Mucosa of rectum (tissue), 2 donors: ENCODE results near the gene NUP98.

Experiments used
- H3K27ac ChIP-seq, 2 donors: one replicate each; pipeline ENCODE4 v1.7.0; 2013; ENCODE audit warnings: inconsistent platforms in 2 of 2, low read depth in 2 of 2, low read length in 2 of 2
- H3K27me3 ChIP-seq, 2 donors: one replicate each; pipeline ENCODE4 v1.7.0; 2013; ENCODE audit warnings: low read length in 2 of 2; ENCODE audit not compliant: control insufficient read depth in 2 of 2, insufficient read depth in 2 of 2
- H3K36me3 ChIP-seq, 2 donors: one replicate each; pipeline ENCODE4 v1.7.0; 2013; ENCODE audit warnings: low read length in 2 of 2; ENCODE audit not compliant: control insufficient read depth in 2 of 2, insufficient read depth in 2 of 2
- H3K4me1 ChIP-seq, 2 donors: one replicate each; pipeline ENCODE4 v1.7.0; 2013; ENCODE audit warnings: low read length in 2 of 2, mild to moderate bottlenecking in 1 of 2; ENCODE audit not compliant: control insufficient read depth in 2 of 2, insufficient read depth in 2 of 2
- H3K4me3 ChIP-seq, 2 donors: one replicate each; pipeline ENCODE4 v1.7.0; 2013; ENCODE audit warnings: low read length in 2 of 2
- H3K9ac ChIP-seq, 2 donors: one replicate each; pipeline ENCODE4 v1.7.0; 2013; ENCODE audit warnings: low read length in 2 of 2, low read depth in 1 of 2, mild to moderate bottlenecking in 1 of 2
- H3K9me3 ChIP-seq, 2 donors: one replicate each; pipeline ENCODE4 v1.7.0; 2013; ENCODE audit warnings: low read length in 2 of 2; ENCODE audit not compliant: control insufficient read depth in 2 of 2
- donor health status: healthy.
- donor health status: Normal muscosa, but diverticular disease.

Gene NUP98

GRCh38 chr11:3684129-3684818, 113.1 kb downstream of the NUP98 start:
- peaks cover 63 to 72% of the 10 kb centered on the region in 2 donors for H3K36me3 ChIP-seq
- no peak overlapping the region for H3K9ac ChIP-seq
- H3K27ac ChIP-seq, result no peak overlapping the region
- H3K27me3 ChIP-seq, result no peaks in the 10 kb centered on the region
- no peak overlapping the region for H3K4me3 ChIP-seq
- H3K9me3 ChIP-seq, result no peaks in the 10 kb centered on the region
- H3K4me1 ChIP-seq, result peaks cover 0 to 8% of the 10 kb centered on the region in 2 donors

- Histone ChIP-seq H3K27me3 (no peaks in the 10 kb centered on the region), H3K4me1 (peaks cover 0 to 8% of the 10 kb centered on the region in 2 donors), H3K27ac (no peak overlapping the region), H3K4me3 (no peak overlapping the region), H3K9me3 (no peaks in the 10 kb centered on the region), H3K9ac (no peak overlapping the region), H3K36me3 (peaks cover 71 to 81% of the 10 kb centered on the region in 2 donors)
Measured at GRCh38 chr11:3683039-3683438, 114.3 kb downstream of the NUP98 start.

- Histone ChIP-seq H3K9me3 (no peaks in the 10 kb centered on the region), H3K27ac (no peak overlapping the region), H3K4me3 (no peak overlapping the region), H3K4me1 (no peaks in the 10 kb centered on the region), H3K36me3 (peaks cover 70 to 84% of the 10 kb centered on the region in 2 donors), H3K27me3 (no peaks in the 10 kb centered on the region), H3K9ac (no peak overlapping the region)
Measured at GRCh38 chr11:3679077-3679476, 118.3 kb downstream of the NUP98 start.

GRCh38 chr11:3675971-3676370, 121.4 kb downstream of the NUP98 start:
- H3K36me3 ChIP-seq, result peaks cover 65 to 87% of the 10 kb centered on the region in 2 donors
- H3K9ac ChIP-seq, result no peak overlapping the region

GRCh38 chr11:3674189-3674588, 123.2 kb downstream of the NUP98 start:
- Histone ChIP-seq H3K9me3 (no peaks in the 10 kb centered on the region), H3K4me1 (no peaks in the 10 kb centered on the region), H3K4me3 (no peak overlapping the region), H3K27ac (no peak overlapping the region), H3K27me3 (no peaks in the 10 kb centered on the region), H3K36me3 (peaks cover 53 to 75% of the 10 kb centered on the region in 2 donors), H3K9ac (no peak overlapping the region)

More at GRCh38 chr11:3675971-3676370, 121.4 kb downstream of the NUP98 start:
- Histone ChIP-seq H3K4me3 (no peak overlapping the region), H3K9me3 (no peaks in the 10 kb centered on the region), H3K27ac (no peak overlapping the region), H3K27me3 (no peaks in the 10 kb centered on the region), H3K4me1 (no peaks in the 10 kb centered on the region)

GRCh38 chr11:3671334-3672254, 125.8 kb downstream of the NUP98 start, which contains the start of gene CHRNA10:
Gene CHRNA10, minus strand, starts transcription at chr11:3671384. Its CDS starts 72 bp downstream, at chr11:3671312.
- H3K27me3 ChIP-seq, result no peaks in the 10 kb centered on the region
- peaks cover 33 to 65% of the 10 kb centered on the region in 2 donors for H3K36me3 ChIP-seq
- H3K4me1 ChIP-seq, result no peaks in the 10 kb centered on the region
- H3K9ac ChIP-seq, result no peak within 1 kb of the TSS
- no peaks in the 10 kb centered on the region for H3K9me3 ChIP-seq
- no peak within 1 kb of the TSS for H3K4me3 ChIP-seq
- H3K27ac ChIP-seq, result no peak within 1 kb of the TSS

GRCh38 chr11:3669742-3670183, 127.6 kb downstream of the NUP98 start:
- Histone ChIP-seq H3K9me3 (no peaks in the 10 kb centered on the region), H3K4me3 (no peak overlapping the region), H3K36me3 (peaks cover 21 to 58% of the 10 kb centered on the region in 2 donors), H3K4me1 (no peaks in the 10 kb centered on the region), H3K9ac (no peak overlapping the region), H3K27ac (no peak overlapping the region), H3K27me3 (no peaks in the 10 kb centered on the region)

- H3K9me3 ChIP-seq, result no peaks in the 10 kb centered on the region
- no peaks in the 10 kb centered on the region for H3K27me3 ChIP-seq
- no peaks in the 10 kb centered on the region for H3K4me1 ChIP-seq
- H3K36me3 ChIP-seq, result peaks cover 25 to 52% of the 10 kb centered on the region in 2 donors
- H3K4me3 ChIP-seq, result no peak overlapping the region
- no peak overlapping the region for H3K9ac ChIP-seq
- H3K27ac ChIP-seq, result no peak overlapping the region
Measured at GRCh38 chr11:3669128-3669527, 128.2 kb downstream of the NUP98 start.

- no peaks in the 10 kb centered on the region for H3K27me3 ChIP-seq
- no peak overlapping the region for H3K4me3 ChIP-seq
- peaks cover 17 to 38% of the 10 kb centered on the region in 2 donors for H3K36me3 ChIP-seq
- no peak overlapping the region for H3K27ac ChIP-seq
- no peaks in the 10 kb centered on the region for H3K9me3 ChIP-seq
- H3K9ac ChIP-seq, result no peak overlapping the region
- H3K4me1 ChIP-seq, result no peaks in the 10 kb centered on the region
Measured at GRCh38 chr11:3667149-3668035, 130.0 kb downstream of the NUP98 start.
